ENCODE data around the gene RXFP1. TPM values are rescaled to one million over a fixed set of nuclear protein-coding genes. Genes with fewer than 3 reads are reported as not detected.
A peak's percentile ranks its signal among the peaks of the same experiment; 100 is the strongest.

The RXFP1 gene
- total and polyA plus RNA-seq, 4 donors, result 0.24 to 1.5 (median 0.80) TPM

GRCh38 chr4:158670975-158671664 lies 149.4 kb downstream of the RXFP1 start:
- peak overlapping the region; percentile 97 to 99 for H3K27ac ChIP-seq (ENCODE audit: low read depth in 1 of 2, low read length in 2 of 2)
- no peak for TF ChIP-seq FOXA1 (IDR thresholded peaks at IDR 0.05)
- no peak for TF ChIP-seq FOXA2 (IDR thresholded peaks at IDR 0.05)
- TF ChIP-seq HNF4G (IDR thresholded peaks at IDR 0.05), result no peak
- TF ChIP-seq NR2F2 (IDR thresholded peaks at IDR 0.05), result no peak
- no peak for TF ChIP-seq HNF4A (conservative IDR thresholded peaks at IDR 0.05)
- no peak for TF ChIP-seq YY1 (IDR thresholded peaks at IDR 0.05)
- TF ChIP-seq TAF1 (conservative IDR thresholded peaks at IDR 0.05), result no peak
- TF ChIP-seq ZBTB33 (IDR thresholded peaks at IDR 0.05), result no peak
- TF ChIP-seq RAD21 (IDR thresholded peaks at IDR 0.05), result no peak
- no peak for TF ChIP-seq CTCF (IDR thresholded peaks at IDR 0.05; ENCODE audit: low read depth, low read length, missing input control)
- no peak for TF ChIP-seq EGR1 (IDR thresholded peaks at IDR 0.05; ENCODE audit: low read depth in 2 of 2)
- no peak for TF ChIP-seq MAX (IDR thresholded peaks at IDR 0.05)
- TF ChIP-seq SP1 (IDR thresholded peaks at IDR 0.05), result no peak
- TF ChIP-seq JUND (IDR thresholded peaks at IDR 0.05), result no peak
- TF ChIP-seq REST (IDR thresholded peaks at IDR 0.05), result no peak
- TF ChIP-seq GABPA (IDR thresholded peaks at IDR 0.05 in 1 of 2, conservative IDR thresholded peaks at IDR 0.05 in 1 of 2), result no peak
- no peak for TF ChIP-seq RXRA (IDR thresholded peaks at IDR 0.05)
- TF ChIP-seq ATF3 (IDR thresholded peaks at IDR 0.05), result no peak
- under 1% methylated on average over 35 of the region's 35 CpGs for WGBS
- H3K9me3 ChIP-seq (ENCODE audit: control insufficient read depth in 4 of 4, low read length in 3 of 4), result no peaks in the 10 kb centered on the region
- no peaks in the 10 kb centered on the region for H3K27me3 ChIP-seq (ENCODE audit: control insufficient read depth in 4 of 4, insufficient read depth in 4 of 4, low read length in 3 of 4)
- no peaks in the 10 kb centered on the region for H3K36me3 ChIP-seq (ENCODE audit: control insufficient read depth in 4 of 4, insufficient read depth in 3 of 4, low read depth in 1 of 4, low read length in 3 of 4)
- peak; percentile 53 for DNase-seq (ENCODE audit: low spot score)
- H3K9ac ChIP-seq (ENCODE audit: low read depth in 1 of 2, low read length in 2 of 2), result peak overlapping the region; percentile 4 to 33
- peaks cover 0 to 31% (median 13%) of the 10 kb centered on the region in 4 donors for H3K4me1 ChIP-seq (ENCODE audit: control insufficient read depth in 4 of 4, insufficient read depth in 4 of 4, low read length in 3 of 4)
- H3K4me3 ChIP-seq (ENCODE audit: low read depth in 1 of 3, low read length in 3 of 3), result peak overlapping the region; percentile 74 to 86 (median 82)

Data from liver (tissue), 9 donors.